ENCODE results near the gene MRPL53. TPM values are rescaled to one million over a fixed set of nuclear protein-coding genes. Genes with fewer than 3 reads are reported as not detected.

Gene MRPL53
- total and polyA plus RNA-seq, 9 of the 15 experiments (the other 6 are each of a cell fraction or from before 2014, with no cell fraction given), result 11.5 to 87.9 (median 41.1) TPM

DNA sequence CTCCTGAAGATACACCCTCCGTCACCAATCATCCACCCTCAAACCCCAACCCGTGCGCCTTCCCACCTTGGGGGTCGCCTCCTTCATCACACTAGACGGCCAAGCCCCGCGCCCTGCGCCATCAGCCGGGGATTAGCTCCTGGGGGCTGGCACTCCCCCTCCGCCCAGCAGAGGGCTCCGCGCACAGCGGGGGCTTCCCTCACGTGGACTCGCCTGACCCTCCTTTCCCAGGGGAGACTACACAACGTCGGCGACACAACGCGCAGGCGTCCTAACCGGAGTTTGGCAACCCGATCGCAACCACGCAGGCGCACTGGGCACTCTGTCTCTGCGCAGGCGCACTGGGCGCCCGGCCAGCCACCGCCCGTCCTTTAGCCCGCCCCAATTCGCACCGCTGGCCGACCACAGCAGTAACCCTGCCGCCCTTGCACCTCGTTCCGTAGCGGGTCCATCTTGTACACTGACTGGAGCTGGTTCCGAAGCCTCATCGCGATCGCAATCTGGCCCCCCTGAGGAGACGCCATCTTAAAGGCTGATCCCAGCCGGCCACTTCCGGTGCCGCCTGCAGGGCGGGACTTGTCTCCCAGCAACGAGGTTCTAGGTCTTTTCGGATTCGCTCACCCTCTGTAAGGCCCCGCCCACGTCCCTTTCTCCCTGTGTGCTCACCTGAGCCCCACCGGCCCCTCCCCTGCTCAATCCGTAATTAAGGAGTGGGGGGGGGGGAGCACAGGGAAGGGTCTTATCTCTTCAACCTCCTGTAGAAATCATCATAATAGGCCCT is 34.9 kb upstream of the MRPL53 start, which contains the start of gene PCGF1 (continued):
- TF ChIP-seq, protein P1, sequence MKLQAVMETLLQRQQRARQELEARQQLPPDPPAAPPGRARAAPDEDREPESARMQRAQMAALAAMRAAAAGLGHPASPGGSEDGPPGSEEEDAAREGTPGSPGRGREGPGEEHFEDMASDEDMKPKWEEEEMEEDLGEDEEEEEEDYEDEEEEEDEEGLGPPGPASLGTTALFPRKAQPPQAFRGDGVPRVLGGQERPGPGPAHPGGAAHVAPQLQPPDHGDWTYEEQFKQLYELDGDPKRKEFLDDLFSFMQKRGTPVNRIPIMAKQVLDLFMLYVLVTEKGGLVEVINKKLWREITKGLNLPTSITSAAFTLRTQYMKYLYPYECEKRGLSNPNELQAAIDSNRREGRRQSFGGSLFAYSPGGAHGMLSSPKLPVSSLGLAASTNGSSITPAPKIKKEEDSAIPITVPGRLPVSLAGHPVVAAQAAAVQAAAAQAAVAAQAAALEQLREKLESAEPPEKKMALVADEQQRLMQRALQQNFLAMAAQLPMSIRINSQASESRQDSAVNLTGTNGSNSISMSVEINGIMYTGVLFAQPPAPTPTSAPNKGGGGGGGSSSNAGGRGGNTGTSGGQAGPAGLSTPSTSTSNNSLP (IDR thresholded peaks at IDR 0.05; ENCODE audit: borderline replicate concordance, low read depth, low read length), result 0 out of 2 replicates have a peak, but pooled peaks have one; percentile 37
- TF ChIP-seq ZNF408 (CRISPR knock-in tag; IDR thresholded peaks at IDR 0.05; ENCODE audit: low read depth) (no peak), ZNF445 (CRISPR knock-in tag; IDR thresholded peaks at IDR 0.05; ENCODE audit: low read depth) (no peak), ZNF324 (CRISPR knock-in tag; IDR thresholded peaks at IDR 0.05) (no peak), FOS (IDR thresholded peaks at IDR 0.05; ENCODE audit: extremely low read depth, insufficient read length) (no peak), SRSF9 (IDR thresholded peaks at IDR 0.05; ENCODE audit: borderline replicate concordance, low read depth, low read length) (no peak), ZBED1 (IDR thresholded peaks at IDR 0.05) (peak; percentile 81; the same call in 1 of the 2 replicates)
- TF ChIP-seq, protein P2, sequence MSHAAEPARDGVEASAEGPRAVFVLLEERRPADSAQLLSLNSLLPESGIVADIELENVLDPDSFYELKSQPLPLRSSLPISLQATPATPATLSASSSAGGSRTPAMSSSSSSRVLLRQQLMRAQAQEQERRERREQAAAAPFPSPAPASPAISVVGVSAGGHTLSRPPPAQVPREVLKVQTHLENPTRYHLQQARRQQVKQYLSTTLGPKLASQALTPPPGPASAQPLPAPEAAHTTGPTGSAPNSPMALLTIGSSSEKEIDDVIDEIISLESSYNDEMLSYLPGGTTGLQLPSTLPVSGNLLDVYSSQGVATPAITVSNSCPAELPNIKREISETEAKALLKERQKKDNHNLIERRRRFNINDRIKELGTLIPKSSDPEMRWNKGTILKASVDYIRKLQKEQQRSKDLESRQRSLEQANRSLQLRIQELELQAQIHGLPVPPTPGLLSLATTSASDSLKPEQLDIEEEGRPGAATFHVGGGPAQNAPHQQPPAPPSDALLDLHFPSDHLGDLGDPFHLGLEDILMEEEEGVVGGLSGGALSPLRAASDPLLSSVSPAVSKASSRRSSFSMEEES (CRISPR knock-in tag; IDR thresholded peaks at IDR 0.05), result no peak
- TF ChIP-seq, protein P3, sequence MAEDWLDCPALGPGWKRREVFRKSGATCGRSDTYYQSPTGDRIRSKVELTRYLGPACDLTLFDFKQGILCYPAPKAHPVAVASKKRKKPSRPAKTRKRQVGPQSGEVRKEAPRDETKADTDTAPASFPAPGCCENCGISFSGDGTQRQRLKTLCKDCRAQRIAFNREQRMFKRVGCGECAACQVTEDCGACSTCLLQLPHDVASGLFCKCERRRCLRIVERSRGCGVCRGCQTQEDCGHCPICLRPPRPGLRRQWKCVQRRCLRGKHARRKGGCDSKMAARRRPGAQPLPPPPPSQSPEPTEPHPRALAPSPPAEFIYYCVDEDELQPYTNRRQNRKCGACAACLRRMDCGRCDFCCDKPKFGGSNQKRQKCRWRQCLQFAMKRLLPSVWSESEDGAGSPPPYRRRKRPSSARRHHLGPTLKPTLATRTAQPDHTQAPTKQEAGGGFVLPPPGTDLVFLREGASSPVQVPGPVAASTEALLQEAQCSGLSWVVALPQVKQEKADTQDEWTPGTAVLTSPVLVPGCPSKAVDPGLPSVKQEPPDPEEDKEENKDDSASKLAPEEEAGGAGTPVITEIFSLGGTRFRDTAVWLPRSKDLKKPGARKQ (CRISPR knock-in tag; IDR thresholded peaks at IDR 0.05), result no peak
- TF ChIP-seq, protein P4, sequence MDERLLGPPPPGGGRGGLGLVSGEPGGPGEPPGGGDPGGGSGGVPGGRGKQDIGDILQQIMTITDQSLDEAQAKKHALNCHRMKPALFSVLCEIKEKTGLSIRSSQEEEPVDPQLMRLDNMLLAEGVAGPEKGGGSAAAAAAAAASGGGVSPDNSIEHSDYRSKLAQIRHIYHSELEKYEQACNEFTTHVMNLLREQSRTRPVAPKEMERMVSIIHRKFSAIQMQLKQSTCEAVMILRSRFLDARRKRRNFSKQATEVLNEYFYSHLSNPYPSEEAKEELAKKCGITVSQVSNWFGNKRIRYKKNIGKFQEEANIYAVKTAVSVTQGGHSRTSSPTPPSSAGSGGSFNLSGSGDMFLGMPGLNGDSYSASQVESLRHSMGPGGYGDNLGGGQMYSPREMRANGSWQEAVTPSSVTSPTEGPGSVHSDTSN (CRISPR knock-in tag; IDR thresholded peaks at IDR 0.05; ENCODE audit: low read depth), result no peak
- TF ChIP-seq, protein P4 (tag; conservative IDR thresholded peaks at IDR 0.05; ENCODE audit: low read depth), result no peak
- TF ChIP-seq, protein P5, sequence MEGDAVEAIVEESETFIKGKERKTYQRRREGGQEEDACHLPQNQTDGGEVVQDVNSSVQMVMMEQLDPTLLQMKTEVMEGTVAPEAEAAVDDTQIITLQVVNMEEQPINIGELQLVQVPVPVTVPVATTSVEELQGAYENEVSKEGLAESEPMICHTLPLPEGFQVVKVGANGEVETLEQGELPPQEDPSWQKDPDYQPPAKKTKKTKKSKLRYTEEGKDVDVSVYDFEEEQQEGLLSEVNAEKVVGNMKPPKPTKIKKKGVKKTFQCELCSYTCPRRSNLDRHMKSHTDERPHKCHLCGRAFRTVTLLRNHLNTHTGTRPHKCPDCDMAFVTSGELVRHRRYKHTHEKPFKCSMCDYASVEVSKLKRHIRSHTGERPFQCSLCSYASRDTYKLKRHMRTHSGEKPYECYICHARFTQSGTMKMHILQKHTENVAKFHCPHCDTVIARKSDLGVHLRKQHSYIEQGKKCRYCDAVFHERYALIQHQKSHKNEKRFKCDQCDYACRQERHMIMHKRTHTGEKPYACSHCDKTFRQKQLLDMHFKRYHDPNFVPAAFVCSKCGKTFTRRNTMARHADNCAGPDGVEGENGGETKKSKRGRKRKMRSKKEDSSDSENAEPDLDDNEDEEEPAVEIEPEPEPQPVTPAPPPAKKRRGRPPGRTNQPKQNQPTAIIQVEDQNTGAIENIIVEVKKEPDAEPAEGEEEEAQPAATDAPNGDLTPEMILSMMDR (IDR thresholded peaks at IDR 0.05 in 2 of 3, conservative IDR thresholded peaks at IDR 0.05 in 1 of 3; ENCODE audit: insufficient read depth in 2 of 3, low read depth in 1 of 3, low read length in 3 of 3), result peak; percentile 42 to 57 (median 54); a peak in 5 of 6 replicates
- TF ChIP-seq, protein P6, sequence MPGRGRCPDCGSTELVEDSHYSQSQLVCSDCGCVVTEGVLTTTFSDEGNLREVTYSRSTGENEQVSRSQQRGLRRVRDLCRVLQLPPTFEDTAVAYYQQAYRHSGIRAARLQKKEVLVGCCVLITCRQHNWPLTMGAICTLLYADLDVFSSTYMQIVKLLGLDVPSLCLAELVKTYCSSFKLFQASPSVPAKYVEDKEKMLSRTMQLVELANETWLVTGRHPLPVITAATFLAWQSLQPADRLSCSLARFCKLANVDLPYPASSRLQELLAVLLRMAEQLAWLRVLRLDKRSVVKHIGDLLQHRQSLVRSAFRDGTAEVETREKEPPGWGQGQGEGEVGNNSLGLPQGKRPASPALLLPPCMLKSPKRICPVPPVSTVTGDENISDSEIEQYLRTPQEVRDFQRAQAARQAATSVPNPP (IDR thresholded peaks at IDR 0.05; ENCODE audit: borderline replicate concordance, insufficient read depth, insufficient read length), result no peak
